ENCODE measurements around the gene SLC10A2. TPM values are rescaled to one million over a fixed set of nuclear protein-coding genes. Genes with fewer than 3 reads are reported as not detected.

SLC10A2 gene
- polyA plus RNA-seq, 1 experiment, result not detected

DNA sequence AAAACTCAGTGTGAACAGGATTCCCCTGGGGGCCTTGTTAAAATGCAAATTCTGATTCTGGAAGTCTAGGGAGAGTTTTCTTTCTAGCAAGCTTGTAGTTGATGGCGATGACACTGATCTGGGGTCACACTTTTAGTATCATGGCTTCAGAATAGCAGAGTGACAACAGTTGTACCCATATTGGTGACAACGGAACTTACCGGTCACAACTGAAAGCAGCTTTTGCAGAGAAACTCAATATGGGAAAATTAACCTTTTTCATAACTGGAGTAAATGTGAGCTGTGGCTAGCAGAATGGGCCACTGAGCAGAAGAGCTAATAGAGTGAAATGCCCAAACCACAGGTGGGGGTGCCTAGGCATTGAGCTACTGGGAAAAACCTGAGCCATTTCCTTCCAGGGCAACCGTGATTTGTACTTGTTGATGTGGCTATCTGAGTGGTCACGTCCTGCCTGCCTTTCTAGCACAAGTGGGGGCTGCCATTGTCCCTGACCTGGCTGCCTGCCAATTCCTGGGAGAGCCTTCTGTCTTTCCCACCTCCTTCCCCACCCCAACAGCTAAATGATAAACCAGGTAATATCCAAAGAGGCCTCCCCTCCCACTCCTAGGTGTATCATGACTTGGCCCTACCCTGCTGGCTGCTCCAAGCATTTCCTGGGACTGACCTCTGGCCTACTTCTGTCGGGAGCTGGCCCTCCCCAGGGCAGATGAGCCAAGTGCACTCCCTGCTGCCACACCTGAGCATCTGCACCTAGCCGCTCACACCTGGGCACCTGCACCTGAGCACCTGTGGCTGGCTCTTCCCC is 1.7 kb upstream of the SLC10A2 start:
- peaks cover 18% of the 10 kb centered on the region for H3K9me3 ChIP-seq (ENCODE audit: control insufficient read depth, insufficient read depth, low read length)
- no peak overlapping the region for H3K4me3 ChIP-seq (ENCODE audit: low read depth, low read length)
- H3K27ac ChIP-seq (ENCODE audit: low read depth, low read length), result no peak overlapping the region
- CTCF ChIA-PET, result no interaction called here
- no peak for DNase-seq (ENCODE audit: low read depth, low spot score)
- TF ChIP-seq, protein P1, sequence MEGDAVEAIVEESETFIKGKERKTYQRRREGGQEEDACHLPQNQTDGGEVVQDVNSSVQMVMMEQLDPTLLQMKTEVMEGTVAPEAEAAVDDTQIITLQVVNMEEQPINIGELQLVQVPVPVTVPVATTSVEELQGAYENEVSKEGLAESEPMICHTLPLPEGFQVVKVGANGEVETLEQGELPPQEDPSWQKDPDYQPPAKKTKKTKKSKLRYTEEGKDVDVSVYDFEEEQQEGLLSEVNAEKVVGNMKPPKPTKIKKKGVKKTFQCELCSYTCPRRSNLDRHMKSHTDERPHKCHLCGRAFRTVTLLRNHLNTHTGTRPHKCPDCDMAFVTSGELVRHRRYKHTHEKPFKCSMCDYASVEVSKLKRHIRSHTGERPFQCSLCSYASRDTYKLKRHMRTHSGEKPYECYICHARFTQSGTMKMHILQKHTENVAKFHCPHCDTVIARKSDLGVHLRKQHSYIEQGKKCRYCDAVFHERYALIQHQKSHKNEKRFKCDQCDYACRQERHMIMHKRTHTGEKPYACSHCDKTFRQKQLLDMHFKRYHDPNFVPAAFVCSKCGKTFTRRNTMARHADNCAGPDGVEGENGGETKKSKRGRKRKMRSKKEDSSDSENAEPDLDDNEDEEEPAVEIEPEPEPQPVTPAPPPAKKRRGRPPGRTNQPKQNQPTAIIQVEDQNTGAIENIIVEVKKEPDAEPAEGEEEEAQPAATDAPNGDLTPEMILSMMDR (IDR thresholded peaks at IDR 0.05; ENCODE audit: low read depth, low read length), result no peak
- POLR2A ChIA-PET, result no interaction called here
- no peaks in the 10 kb centered on the region for H3K27me3 ChIP-seq (ENCODE audit: control insufficient read depth, insufficient read depth, low read length)

DNA sequence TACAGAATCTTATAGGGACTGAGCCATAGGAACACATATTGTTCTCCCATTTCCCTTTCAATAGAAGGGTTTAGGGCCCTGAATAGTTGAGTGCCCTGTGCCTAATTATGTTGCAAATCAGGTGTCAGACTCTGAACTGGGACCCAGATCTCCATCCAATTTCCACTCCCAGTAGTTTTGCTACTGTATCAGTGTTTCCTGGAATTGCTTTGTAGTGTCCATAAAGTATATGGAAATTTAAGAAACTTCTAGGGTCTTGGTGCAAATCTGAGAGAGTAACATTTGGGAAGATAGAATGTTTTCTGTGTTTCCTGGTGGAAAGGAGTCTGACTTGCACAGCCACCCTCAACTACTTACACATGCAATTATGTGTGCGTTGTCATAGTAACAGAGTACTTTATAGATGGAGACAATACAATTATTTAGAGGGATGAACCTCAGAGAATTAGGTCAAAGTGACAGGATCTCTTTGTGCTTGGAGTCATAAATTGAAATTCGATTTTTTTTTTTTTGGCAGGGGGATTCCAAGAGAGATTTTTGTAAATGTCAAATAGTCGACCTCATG is 646 bp upstream of the SLC10A2 start:
- POLR2A ChIA-PET, result no interaction called here
- H3K4me3 ChIP-seq (ENCODE audit: low read depth, low read length), result no peak overlapping the region

DNA sequence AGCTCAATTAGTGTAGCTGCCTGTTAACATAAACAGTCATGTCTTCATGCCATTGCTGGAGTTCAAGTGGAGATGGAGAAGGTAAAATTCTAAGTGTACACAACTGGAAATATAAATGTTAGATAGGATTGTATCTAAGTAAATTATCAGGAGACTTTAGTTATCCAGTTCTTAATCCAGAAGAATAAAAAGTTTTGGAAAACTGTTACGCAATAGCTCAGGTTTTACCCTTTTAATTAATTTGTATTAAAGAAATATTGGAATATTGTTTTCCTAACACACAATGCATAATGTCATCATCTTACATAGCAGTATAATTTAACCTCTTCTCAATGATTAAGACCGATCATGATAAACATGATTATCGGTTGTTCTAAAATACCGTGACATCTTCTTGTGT is 2.8 kb downstream of the SLC10A2 start:
- Histone ChIP-seq H3K9me3 (ENCODE audit: control insufficient read depth, insufficient read depth, low read length) (peaks cover 17% of the 10 kb centered on the region), H3K27ac (ENCODE audit: low read depth, low read length) (no peak overlapping the region), H3K4me3 (ENCODE audit: low read depth, low read length) (no peak overlapping the region), H3K27me3 (ENCODE audit: control insufficient read depth, insufficient read depth, low read length) (no peaks in the 10 kb centered on the region)
- DNase-seq (ENCODE audit: low read depth, low spot score), result no peak
- CTCF ChIA-PET, result no interaction called here
- POLR2A ChIA-PET, result no interaction called here
- TF ChIP-seq, protein P1 (IDR thresholded peaks at IDR 0.05; ENCODE audit: low read depth, low read length), result no peak

More for the DNA sequence above, 646 bp upstream of the SLC10A2 start:
- no peak for DNase-seq (ENCODE audit: low read depth, low spot score)
- peaks cover 18% of the 10 kb centered on the region for H3K9me3 ChIP-seq (ENCODE audit: control insufficient read depth, insufficient read depth, low read length)
- H3K27me3 ChIP-seq (ENCODE audit: control insufficient read depth, insufficient read depth, low read length), result no peaks in the 10 kb centered on the region
- CTCF ChIA-PET, result no interaction called here
- TF ChIP-seq, protein P1 (IDR thresholded peaks at IDR 0.05; ENCODE audit: low read depth, low read length), result no peak
- no peak overlapping the region for H3K27ac ChIP-seq (ENCODE audit: low read depth, low read length)

DNA sequence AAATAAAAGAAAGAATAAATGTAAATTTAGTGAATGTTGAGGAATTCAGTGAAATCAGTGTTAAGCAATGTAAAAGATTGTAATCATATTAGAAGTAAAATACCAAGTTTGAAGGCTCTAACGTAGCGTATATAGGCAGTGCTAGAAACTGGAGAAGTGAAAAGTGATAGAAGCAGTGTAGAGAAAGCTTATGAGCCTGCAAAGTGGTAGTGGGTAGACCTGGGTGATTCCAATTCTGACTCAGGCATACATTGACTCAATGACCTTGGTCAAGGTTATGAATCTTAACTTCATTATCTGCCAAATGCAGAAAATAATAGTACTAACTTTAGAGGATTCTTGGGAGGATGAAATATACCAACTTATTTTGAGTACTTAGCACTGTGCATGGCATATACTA is 4.1 kb downstream of the SLC10A2 start:
- ChIA-PET POLR2A (no interaction called here), CTCF (no interaction called here)
- DNase-seq (ENCODE audit: low read depth, low spot score), result no peak
- Histone ChIP-seq H3K27me3 (ENCODE audit: control insufficient read depth, insufficient read depth, low read length) (no peaks in the 10 kb centered on the region), H3K27ac (ENCODE audit: low read depth, low read length) (no peak overlapping the region), H3K4me3 (ENCODE audit: low read depth, low read length) (no peak overlapping the region), H3K9me3 (ENCODE audit: control insufficient read depth, insufficient read depth, low read length) (peaks cover 19% of the 10 kb centered on the region)
- TF ChIP-seq, protein P1 (IDR thresholded peaks at IDR 0.05; ENCODE audit: low read depth, low read length), result no peak

DNA sequence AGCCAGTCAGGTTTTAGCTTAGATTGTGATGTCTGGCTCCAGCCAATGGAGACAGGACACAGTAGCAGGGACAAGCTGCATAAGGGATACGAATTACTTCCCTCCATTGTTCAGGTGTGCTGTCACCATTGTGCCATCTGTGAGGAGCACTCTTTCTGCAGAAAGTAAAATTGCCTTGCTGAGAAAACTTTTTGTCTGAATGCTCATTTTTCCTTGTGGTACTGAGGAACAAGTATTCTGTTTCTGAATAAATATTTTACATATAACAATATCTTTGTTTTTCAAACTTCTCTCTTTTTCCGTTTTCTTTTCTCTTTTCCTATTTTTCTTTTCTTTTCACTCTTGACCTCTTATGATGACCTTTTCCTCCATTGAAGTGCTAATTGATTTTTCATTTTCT is 10.2 kb downstream of the SLC10A2 start:
- TF ChIP-seq, protein P1 (IDR thresholded peaks at IDR 0.05; ENCODE audit: low read depth, low read length), result no peak
- ChIA-PET CTCF (no interaction called here), POLR2A (no interaction called here)
- Histone ChIP-seq H3K9me3 (ENCODE audit: control insufficient read depth, insufficient read depth, low read length) (peaks cover 13% of the 10 kb centered on the region), H3K4me3 (ENCODE audit: low read depth, low read length) (no peak overlapping the region), H3K27me3 (ENCODE audit: control insufficient read depth, insufficient read depth, low read length) (no peaks in the 10 kb centered on the region), H3K27ac (ENCODE audit: low read depth, low read length) (no peak overlapping the region)
- no peak for DNase-seq (ENCODE audit: low read depth, low spot score)

Data from AG04450 (cell line).